ENCODE data around the gene CCDC33.
A peak's percentile ranks its signal among the peaks of the same experiment; 100 is the strongest.

The CCDC33 gene

GRCh38 chr15:74235962-74236361 is at the start of gene CCDC33:
CCDC33 (plus strand) TSS chr15:74236326; CDS start chr15:74236720, 394 bp downstream.
- no peak for DNase-seq

GRCh38 chr15:74188216-74188615 is 47.9 kb upstream of the CCDC33 start:
- no peak for DNase-seq

- DNase-seq: no peak
Measured at GRCh38 chr15:74191798-74192197, 44.3 kb upstream of the CCDC33 start.

- no peak for DNase-seq
Measured at GRCh38 chr15:74192751-74193150, 43.4 kb upstream of the CCDC33 start.

GRCh38 chr15:74193299-74193718 is 42.8 kb upstream of the CCDC33 start:
- no peak for DNase-seq

- no peak for DNase-seq
Measured at GRCh38 chr15:74193905-74194304, 42.2 kb upstream of the CCDC33 start.

GRCh38 chr15:74194572-74195559 is 41.3 kb upstream of the CCDC33 start:
- no peak for DNase-seq

GRCh38 chr15:74196175-74196574 is 40.0 kb upstream of the CCDC33 start:
- DNase-seq: no peak

- DNase-seq: no peak
Measured at GRCh38 chr15:74197176-74197965, 38.8 kb upstream of the CCDC33 start.

- no peak for DNase-seq
Measured at GRCh38 chr15:74199297-74199652, 36.9 kb upstream of the CCDC33 start.

GRCh38 chr15:74200412-74200815 is 35.7 kb upstream of the CCDC33 start:
- no peak for DNase-seq

- no peak for DNase-seq
Measured at GRCh38 chr15:74200871-74201419, 35.2 kb upstream of the CCDC33 start.

GRCh38 chr15:74201710-74202420 is 34.3 kb upstream of the CCDC33 start:
- DNase-seq: no peak

- DNase-seq: peak; percentile 90
Measured at GRCh38 chr15:74202452-74203401, 33.4 kb upstream of the CCDC33 start, which contains the start of gene STRA6. STRA6 (minus strand) TSS chr15:74202787; CDS start chr15:74202267, 520 bp downstream.

GRCh38 chr15:74203914-74204431 is 32.2 kb upstream of the CCDC33 start:
- DNase-seq: peak; percentile 65

GRCh38 chr15:74205582-74205947 is 30.6 kb upstream of the CCDC33 start:
- no peak for DNase-seq

GRCh38 chr15:74206801-74207281 is 29.3 kb upstream of the CCDC33 start:
- no peak for DNase-seq

GRCh38 chr15:74207652-74208440 is 28.3 kb upstream of the CCDC33 start:
- no peak for DNase-seq

GRCh38 chr15:74208496-74208895 is 27.6 kb upstream of the CCDC33 start:
- no peak for DNase-seq

- DNase-seq: no peak
Measured at GRCh38 chr15:74208901-74209559, 27.1 kb upstream of the CCDC33 start.
